Keratinocyte (primary cell): ENCODE measurements around the gene ITPK1. TPM values are rescaled to one million over a fixed set of nuclear protein-coding genes. Genes with fewer than 3 reads are reported as not detected.
"Not testable (repeated sequence)": the region's sequence is repeated elsewhere in the genome, so short reads cannot be mapped to it uniquely, and the experiment has no call there.

Experiments
- DNase-seq: peaks from one replicate; pipeline ENCODE4 v3.0.0-alpha.2; 2011; ENCODE audit warnings: low read depth, missing footprints, low spot score
- FAIRE-seq: peaks from 2 replicates; lab custom pipeline; 2011; peaks lifted over from hg19 to GRCh38; lab: Jason Lieb, UNC
- H2AFZ ChIP-seq: 2 replicates; pipeline ENCODE4 v1.6.0; 2012; ENCODE audit warnings: low read length, control low read depth, inconsistent platforms; ENCODE audit not compliant: control insufficient read depth
- H3K27ac ChIP-seq: 2 replicates; pipeline ENCODE4 v1.5.1; 2011; ENCODE audit warnings: low read length; ENCODE audit not compliant: control insufficient read depth, insufficient read depth
- H3K27me3 ChIP-seq: 3 replicates; pipeline ENCODE4 v1.6.0; 2011; ENCODE audit warnings: low read length; ENCODE audit not compliant: control insufficient read depth, insufficient read depth; ENCODE audit errors: extremely low read depth
- H3K36me3 ChIP-seq, 2 experiments: 2 replicates in 1 of 2; 3 replicates in 1 of 2; pipeline ENCODE4 v1.5.1; 2011; ENCODE audit warnings: low read length in 2 of 2, mild to moderate bottlenecking in 1 of 2; ENCODE audit not compliant: control insufficient read depth in 2 of 2, insufficient read depth in 2 of 2; ENCODE audit errors: extremely low read depth in 1 of 2
- H3K4me1 ChIP-seq: 3 replicates; pipeline ENCODE4 v1.5.1; 2011; ENCODE audit warnings: low read length; ENCODE audit not compliant: control insufficient read depth, insufficient read depth; ENCODE audit errors: extremely low read depth
- H3K4me2 ChIP-seq: 3 replicates; pipeline ENCODE4 v1.6.0; 2011; ENCODE audit warnings: low read depth, low read length; ENCODE audit not compliant: control insufficient read depth, insufficient read depth; ENCODE audit errors: extremely low read depth
- H3K4me3 ChIP-seq, 3 experiments: fragments of 200-600 bp in 1 of 3; sonication (generic) in 1 of 3; 2 replicates in 2 of 3; 3 replicates in 1 of 3; pipeline ENCODE4 v1.5.1; 2011 to 2016; ENCODE audit warnings: low read length in 3 of 3, mild to moderate bottlenecking in 3 of 3, control low read depth in 2 of 3, inconsistent platforms in 1 of 3, low read depth in 1 of 3, mixed read lengths in 1 of 3, mixed run types in 1 of 3, moderate library complexity in 1 of 3; ENCODE audit not compliant: control insufficient read depth in 2 of 3, insufficient read depth in 2 of 3; ENCODE audit errors: extremely low read depth in 1 of 3
- H3K79me2 ChIP-seq: 2 replicates; pipeline ENCODE4 v1.6.0; 2012; ENCODE audit warnings: low read length; ENCODE audit not compliant: control insufficient read depth, insufficient read depth
- H3K9ac ChIP-seq: 3 replicates; pipeline ENCODE4 v1.6.0; 2011; ENCODE audit warnings: low read length; ENCODE audit not compliant: control insufficient read depth, insufficient read depth; ENCODE audit errors: extremely low read depth
- H3K9me1 ChIP-seq: 3 replicates; pipeline ENCODE4 v1.6.0; 2011; ENCODE audit warnings: low read length; ENCODE audit not compliant: control insufficient read depth, insufficient read depth; ENCODE audit errors: extremely low read depth
- H3K9me3 ChIP-seq: 2 replicates; pipeline ENCODE4 v1.5.1; 2012; ENCODE audit warnings: low read depth, low read length; ENCODE audit not compliant: control insufficient read depth
- H4K20me1 ChIP-seq: 3 replicates; pipeline ENCODE4 v1.6.0; 2011; ENCODE audit warnings: low read length; ENCODE audit not compliant: control insufficient read depth, insufficient read depth; ENCODE audit errors: extremely low read depth
- CTCF ChIP-seq, 3 experiments: IDR thresholded peaks in 1 of 3; conservative IDR thresholded peaks in 1 of 3; optimal IDR thresholded peaks in 1 of 3; 2 replicates in 2 of 3; 3 replicates in 1 of 3; pipeline versions ENCODE3 to v1.5.1; 2011; ENCODE audit warnings: low read length in 3 of 3, mild to moderate bottlenecking in 3 of 3, moderate library complexity in 2 of 3, control low read depth in 1 of 3, inconsistent platforms in 1 of 3; ENCODE audit not compliant: insufficient read depth in 2 of 3; ENCODE audit errors: extremely low read depth in 1 of 3
- EZH2 ChIP-seq: IDR thresholded peaks from one replicate; pipeline ENCODE4 v1.6.1; 2012; ENCODE audit warnings: inconsistent platforms, mild to moderate bottlenecking, low read length, moderate library complexity
- dilution Hi-C: fragments of 300-500 bp; cut with MboI; formaldehyde crosslinking; loops from one replicate; pipeline ENCODE4 v1.7.0; 2020; ENCODE audit warnings: low sequenced_read_pairs; ENCODE audit not compliant: extremely low pct_ligation_motif_present
- polyA plus RNA-seq, 5 experiments: library from polyadenylated mRNA; depleted of rRNA in 3 of 5; stranded (reverse) in 3 of 5; stranded (forward) in 1 of 5; unstranded in 1 of 5; fragments of >200 nt; gene quantifications; 1 replicate in 1 of 5; 2 replicates in 3 of 5; 3 replicates in 1 of 5; pipeline versions ENCODE4 v1.2.1 to v1.2.3, GENCODE V29; 2011 to 2012; ENCODE audit warnings: missing spikeins in 2 of 5, low read depth in 1 of 5, low replicate concordance in 1 of 5

ITPK1 gene
- polyA plus RNA-seq, 1 donor (not counting 4 experiments of a cell fraction or from before 2014, with no cell fraction given): 67.8 TPM

DNA sequence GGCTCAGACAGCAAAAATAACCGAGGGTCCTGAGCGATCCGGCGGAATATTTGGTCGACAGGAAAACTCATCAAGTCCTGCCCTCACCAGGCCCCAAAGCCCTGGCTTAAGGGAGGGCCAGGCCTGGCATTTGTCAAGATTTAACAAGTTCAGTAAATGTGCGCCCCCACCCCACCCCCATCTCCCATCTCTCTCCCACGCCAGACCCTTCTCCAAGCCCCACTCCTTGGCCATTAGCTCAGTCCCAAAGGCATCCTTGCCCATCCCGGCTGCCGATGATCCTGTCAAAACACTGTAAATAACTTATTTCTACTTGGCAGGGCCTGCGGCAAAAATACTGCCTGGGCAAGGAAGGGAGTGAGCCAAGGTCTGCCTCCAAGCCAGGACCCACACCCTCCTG lies 52.8 kb downstream of the ITPK1 start:
- H3K9me3 ChIP-seq: no peaks in the 10 kb centered on the region
- no peak overlapping the region for H2AFZ ChIP-seq
- no peak for FAIRE-seq
- no peak overlapping the region for H3K9ac ChIP-seq
- H3K27ac ChIP-seq: no peak overlapping the region
- H3K4me3 ChIP-seq: no peak overlapping the region
- DNase-seq: no peak
- H3K4me2 ChIP-seq: no peak overlapping the region
- no peak for TF ChIP-seq CTCF (optimal IDR thresholded peaks at IDR 0.05 in 1 of 3, IDR thresholded peaks at IDR 0.05 in 1 of 3, conservative IDR thresholded peaks at IDR 0.05 in 1 of 3; ENCODE audit: extremely low read depth in 1 of 3, insufficient read depth in 2 of 3, low read length in 3 of 3)
- TF ChIP-seq EZH2: no peak
- no peaks in the 10 kb centered on the region for H3K9me1 ChIP-seq
- peaks cover 0 to 6% of the 10 kb centered on the region in 2 experiments for H3K36me3 ChIP-seq
- peaks cover 4% of the 10 kb centered on the region for H4K20me1 ChIP-seq
- no peaks in the 10 kb centered on the region for H3K27me3 ChIP-seq
- peaks cover 7% of the 10 kb centered on the region for H3K4me1 ChIP-seq
- peaks cover 3% of the 10 kb centered on the region for H3K79me2 ChIP-seq
- dilution Hi-C loops: no loop called here

DNA sequence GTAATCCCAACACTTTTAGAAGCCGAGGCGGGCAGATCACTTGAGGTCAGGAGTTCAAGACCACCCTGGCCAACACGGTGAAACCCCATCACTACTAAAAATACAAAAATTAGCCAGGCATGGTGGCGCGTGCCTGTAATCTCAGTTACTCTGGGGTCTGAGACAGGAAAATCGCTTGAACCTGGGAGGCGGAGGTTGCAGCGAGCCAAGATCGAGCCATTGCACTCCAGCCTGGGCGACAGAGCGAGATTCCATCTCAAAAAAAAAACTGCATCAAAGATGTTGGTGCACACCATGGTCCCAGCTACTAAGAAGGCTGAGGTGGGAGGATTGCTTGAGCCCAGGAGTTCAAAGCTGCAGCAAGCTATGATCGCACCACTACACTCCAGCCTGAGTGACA lies 53.7 kb downstream of the ITPK1 start:
- FAIRE-seq, H3K36me3 ChIP-seq, dilution Hi-C loops, H3K4me1 ChIP-seq, H4K20me1 ChIP-seq, H3K9me1 ChIP-seq, H3K79me2 ChIP-seq, H3K27ac ChIP-seq, H2AFZ ChIP-seq, H3K9ac ChIP-seq, H3K4me2 ChIP-seq, H3K9me3 ChIP-seq, DNase-seq, H3K4me3 ChIP-seq, H3K27me3 ChIP-seq: not testable (repeated sequence)

- Histone ChIP-seq H3K4me3 (no peak overlapping the region), H3K4me1 (peaks cover 7% of the 10 kb centered on the region), H3K27me3 (no peaks in the 10 kb centered on the region), H3K9me1 (peaks cover 3% of the 10 kb centered on the region), H3K9ac (no peak overlapping the region), H2AFZ (no peak overlapping the region), H3K4me2 (no peak overlapping the region), H3K27ac (no peak overlapping the region), H3K36me3 (peaks cover 5 to 8% of the 10 kb centered on the region in 2 experiments), H3K79me2 (peaks cover 7% of the 10 kb centered on the region), H4K20me1 (peaks cover 4% of the 10 kb centered on the region), H3K9me3 (no peaks in the 10 kb centered on the region)
- TF ChIP-seq CTCF (optimal IDR thresholded peaks at IDR 0.05 in 1 of 3, IDR thresholded peaks at IDR 0.05 in 1 of 3, conservative IDR thresholded peaks at IDR 0.05 in 1 of 3; ENCODE audit: extremely low read depth in 1 of 3, insufficient read depth in 2 of 3, low read length in 3 of 3): no peak
- TF ChIP-seq EZH2: no peak
- no peak for DNase-seq
- dilution Hi-C loops: no loop called here
- no peak for FAIRE-seq
Measured at GRCh38 chr14:93061380-93062012, 54.2 kb downstream of the ITPK1 start.
